Stimulated activated CD8-positive, alpha-beta memory T cell treated with anti-CD3 and anti-CD28 coated beads, Interleukin-15, amount 100 ng/mL, for 48 hours (primary cell): Measurements from ENCODE around the gene SDK2.

Experiments used
- DNase-seq, 2 donors: peaks; one replicate each; pipeline ENCODE4 v3.0.0-alpha.2; 2020; ENCODE audit warnings: low read depth in 2 of 2

The SDK2 gene

DNA sequence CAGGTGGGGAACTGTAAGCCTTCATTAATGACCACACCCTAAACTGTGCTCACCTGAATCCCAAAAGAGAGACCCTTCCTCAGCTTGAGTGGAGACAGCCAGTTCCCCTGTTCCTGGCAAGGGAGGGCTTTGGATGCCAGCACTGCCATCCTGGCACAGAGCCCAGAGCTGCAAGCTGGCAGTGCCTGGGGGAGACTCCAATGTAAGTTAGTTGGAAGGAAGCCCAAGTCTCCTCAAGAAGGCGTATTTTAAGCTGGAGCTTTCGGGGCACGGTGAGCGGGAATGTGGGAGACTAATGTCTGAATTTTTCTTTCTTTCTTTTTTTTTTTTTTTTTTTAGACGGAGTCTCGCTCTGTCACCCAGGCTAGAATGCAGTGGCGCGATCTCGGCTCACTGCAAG lies 337.1 kb downstream of the SDK2 start:
- DNase-seq: no peak

- DNase-seq: no peak
These were observed 338.1 kb downstream of the SDK2 start for GRCh38 chr17:73305845-73306836.

DNA sequence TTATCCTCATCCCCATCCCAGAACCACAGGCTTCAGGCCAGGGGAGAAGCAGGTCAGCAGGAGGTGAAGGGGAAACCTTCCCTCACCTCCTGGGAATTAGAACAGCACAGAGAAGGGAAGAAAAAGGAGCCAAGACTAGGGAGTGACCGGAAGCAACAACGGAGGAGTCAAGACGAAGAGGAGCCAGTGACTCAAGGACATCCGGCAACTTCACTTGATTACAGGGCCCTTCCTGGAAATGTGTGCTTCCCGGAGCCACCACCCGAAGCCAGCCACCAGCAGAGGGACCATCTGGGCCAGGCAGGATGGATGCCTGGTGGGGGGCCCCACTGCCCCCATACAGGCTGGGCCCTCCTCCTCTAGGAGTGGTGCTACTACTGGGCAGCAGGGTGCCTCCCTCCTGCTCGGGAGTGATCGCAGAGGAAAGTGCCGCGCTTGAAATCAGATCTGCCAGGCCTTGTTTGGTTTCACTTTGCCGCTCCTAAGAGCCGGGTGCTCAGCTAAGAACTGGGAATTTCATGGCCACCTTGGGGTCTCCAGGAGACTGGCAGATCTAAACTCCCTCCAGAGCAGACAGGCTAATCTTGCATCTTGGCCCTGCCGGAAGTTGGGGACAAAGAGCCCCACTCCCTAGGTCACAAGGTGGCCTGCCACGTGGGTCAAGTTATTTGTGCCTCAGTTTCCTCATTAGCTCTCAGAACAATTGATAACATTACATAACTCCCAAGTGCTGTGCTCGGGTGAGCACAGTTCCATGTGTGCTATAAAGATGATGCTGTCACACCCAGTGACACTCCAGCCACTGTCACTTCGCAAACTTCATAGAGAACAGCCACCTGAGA lies 339.1 kb downstream of the SDK2 start:
- no peak for DNase-seq

DNA sequence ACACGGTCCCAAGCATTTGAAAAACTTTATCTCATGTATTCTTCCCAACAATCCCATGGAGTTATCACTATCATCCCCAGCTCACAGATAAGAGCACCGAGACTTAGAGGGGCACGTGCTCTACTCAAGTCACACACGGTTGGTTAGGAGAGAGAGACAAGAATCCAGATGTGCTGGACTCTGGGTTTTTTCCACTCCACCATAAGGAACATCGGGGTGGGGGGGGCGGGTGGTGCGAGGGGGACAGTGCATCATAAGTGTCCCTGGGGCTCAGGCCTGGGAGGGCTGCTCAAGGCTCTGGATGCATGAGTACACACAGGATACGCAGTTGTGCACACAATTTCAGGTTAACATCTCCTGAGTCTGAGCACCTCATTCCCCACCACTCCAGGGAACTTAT lies 339.8 kb downstream of the SDK2 start:
- DNase-seq: no peak

- no peak for DNase-seq
These were observed 342.1 kb downstream of the SDK2 start for GRCh38 chr17:73302189-73302588.

DNA sequence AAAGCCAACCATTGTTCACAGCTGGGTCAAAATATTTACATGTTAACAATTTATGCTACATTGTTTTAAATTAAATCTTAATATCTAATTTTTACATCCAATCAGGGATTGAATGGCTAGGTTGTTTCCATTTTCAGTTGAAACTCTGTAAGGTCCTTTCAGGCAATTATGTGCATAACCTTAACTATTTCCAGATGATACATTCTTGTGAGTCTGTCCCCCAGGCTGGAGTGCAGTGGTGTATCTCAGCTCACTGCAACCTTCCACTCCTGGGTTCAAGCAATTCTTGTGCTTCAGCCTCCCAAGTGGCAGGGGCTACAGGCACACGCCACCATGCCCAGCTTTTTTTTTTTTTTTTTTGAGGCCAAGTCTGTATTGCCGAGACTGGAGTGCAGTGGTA lies 342.9 kb downstream of the SDK2 start:
- no peak for DNase-seq

- no peak for DNase-seq
These were observed 343.9 kb downstream of the SDK2 start for GRCh38 chr17:73300392-73300791.

DNA sequence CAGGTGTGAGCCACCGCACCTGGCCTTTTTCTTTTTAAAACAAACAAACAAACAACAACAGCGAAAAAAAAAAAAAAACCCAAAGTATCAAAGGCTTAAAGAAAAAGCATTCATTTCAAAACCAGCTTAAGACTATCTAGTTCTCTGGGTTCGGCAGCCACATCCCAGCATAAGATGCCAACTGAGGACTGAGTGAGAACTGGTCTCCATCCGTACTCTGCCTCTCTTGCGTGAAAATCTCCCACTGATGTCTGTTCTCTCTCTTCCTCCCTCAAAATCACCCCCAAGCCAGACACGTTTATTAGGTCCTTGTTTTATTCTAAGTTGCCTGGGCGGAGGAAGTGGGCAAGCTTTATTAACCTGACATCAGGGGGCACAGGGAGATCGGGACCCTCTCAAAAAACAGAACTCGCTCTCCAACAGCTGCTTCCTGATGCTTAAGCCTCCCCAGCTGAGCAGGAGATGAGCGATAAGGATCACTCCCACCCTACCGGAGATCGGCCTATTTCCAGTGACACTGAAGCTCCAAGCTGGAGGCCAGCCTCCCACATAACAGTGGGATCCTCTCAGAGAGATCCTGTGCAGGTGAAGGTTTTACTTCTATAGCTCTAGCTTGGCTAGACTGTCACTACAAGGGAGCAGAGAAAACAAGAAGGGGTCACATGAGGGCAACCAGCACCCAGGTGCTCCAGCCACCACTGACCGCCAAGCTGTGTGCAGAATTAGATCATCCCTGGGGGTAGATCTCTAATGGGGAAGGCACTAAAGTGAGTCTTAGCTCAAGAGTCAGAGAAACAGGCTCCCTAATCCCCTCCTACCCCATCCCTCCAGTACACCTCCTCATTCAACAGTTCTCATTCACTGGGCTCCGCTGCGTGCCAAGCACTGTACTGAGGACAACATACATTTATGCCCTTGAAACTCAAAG lies 346.0 kb downstream of the SDK2 start:
- DNase-seq: no peak

DNA sequence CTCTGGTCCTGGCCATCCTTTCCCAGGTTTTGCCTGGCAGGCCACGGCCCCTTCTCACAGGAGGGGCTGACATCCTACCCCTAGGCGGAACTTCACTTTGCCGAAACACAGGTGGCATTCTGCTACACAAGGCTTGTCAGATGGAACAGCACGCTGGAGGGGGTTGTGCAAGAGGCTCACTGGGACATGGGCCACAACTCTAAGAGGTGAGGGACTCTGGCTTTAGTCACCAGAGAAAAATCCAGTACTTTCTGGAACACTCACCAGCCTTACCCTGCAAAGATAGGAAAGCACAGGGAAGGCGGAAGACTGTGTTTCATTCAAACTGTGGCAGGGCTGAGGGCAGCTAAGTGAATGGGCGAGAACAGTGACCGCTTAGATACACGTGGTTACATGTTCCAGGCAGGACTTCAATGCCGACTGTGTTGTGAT lies 350.7 kb downstream of the SDK2 start:
- DNase-seq: no peak

- DNase-seq: no peak
These were observed 351.2 kb downstream of the SDK2 start for GRCh38 chr17:73293031-73293430.

DNA sequence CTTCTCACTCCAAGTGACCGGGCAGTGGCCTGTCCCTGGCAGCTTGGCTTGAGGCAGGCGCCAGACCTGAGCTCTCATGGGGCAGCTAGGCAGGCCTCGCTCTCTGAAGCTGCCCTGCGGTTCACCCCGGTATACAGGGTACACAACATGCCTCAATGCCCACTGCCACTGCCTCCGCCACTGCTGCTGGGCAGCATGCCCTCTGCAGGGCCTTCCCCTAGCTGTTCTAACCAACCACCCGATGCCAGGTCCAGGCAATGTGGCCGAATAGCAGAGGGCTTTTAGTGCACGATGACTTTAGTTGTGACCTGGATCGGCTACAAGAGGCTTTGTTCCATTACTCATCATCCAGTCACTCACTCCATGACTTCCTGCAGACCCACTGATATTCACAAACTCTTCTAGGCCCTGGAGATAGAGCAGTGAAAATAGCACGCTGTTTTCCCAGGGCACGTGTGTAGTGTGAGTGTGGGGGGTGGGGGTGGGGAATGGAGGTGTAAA lies 352.2 kb downstream of the SDK2 start:
- DNase-seq: no peak

DNA sequence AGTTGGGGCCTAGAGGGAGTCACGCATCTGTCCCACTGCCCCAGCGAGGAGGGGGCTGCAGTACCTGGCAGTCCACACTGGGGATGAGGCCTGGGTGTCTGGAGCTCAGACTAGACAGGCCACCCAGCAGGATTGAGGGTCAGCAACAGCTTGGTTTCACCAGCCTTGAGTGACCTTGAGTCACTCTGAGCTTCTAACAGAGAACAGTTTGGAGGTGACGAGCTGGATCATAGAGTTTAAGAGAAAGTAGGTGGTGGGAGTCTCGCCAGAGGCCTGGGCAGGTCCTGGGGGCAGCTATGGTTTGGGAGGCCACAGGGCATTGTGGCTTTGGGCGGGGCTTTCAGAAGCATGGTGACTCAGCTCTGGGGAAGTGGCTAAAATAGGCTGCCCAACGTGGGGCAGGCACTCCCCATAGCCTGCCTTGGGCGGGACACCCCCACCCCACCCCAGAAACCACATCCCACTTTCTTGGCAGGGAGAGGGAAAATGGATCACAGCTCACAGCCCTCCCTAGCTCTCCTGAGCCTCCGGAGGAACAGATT lies 352.9 kb downstream of the SDK2 start:
- no peak for DNase-seq

GRCh38 chr17:73290399-73291259 lies 353.6 kb downstream of the SDK2 start:
- no peak for DNase-seq

- no peak for DNase-seq
These were observed 354.5 kb downstream of the SDK2 start for GRCh38 chr17:73289549-73290254.

GRCh38 chr17:73288534-73289302 lies 355.5 kb downstream of the SDK2 start:
- DNase-seq: no peak

GRCh38 chr17:73286863-73287296 lies 357.4 kb downstream of the SDK2 start:
- no peak for DNase-seq

- DNase-seq: no peak
These were observed 358.1 kb downstream of the SDK2 start for GRCh38 chr17:73285916-73286862.

DNA sequence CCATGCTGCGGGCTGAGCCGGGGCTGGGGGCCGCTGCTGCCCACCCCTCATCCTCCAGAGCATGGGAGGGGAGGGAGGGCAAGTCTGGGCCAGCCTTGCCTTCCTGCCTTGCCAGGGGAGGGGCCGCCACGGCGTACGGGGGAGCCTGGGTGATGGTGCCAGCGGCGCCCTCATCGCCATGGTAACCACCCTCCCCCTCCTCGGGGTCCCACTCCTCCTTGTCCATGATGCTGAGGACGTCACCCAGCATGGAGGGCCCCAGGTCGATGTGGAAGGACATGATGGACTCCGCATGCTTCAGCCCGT lies 358.7 kb downstream of the SDK2 start:
- DNase-seq: no peak
